Measurements from ENCODE around the gene IDI2.

IDI2 gene

GRCh38 chr10:994836-995558 lies 30.7 kb downstream of the IDI2 start:
- TF ChIP-seq CTCF (IDR thresholded peaks at IDR 0.05; ENCODE audit: low read depth, low read length, missing control alignments): no peak
- DNase-seq (ENCODE audit: low read depth): no peak
- in situ Hi-C loops (cut with HindIII; ENCODE audit: low sequenced_read_pairs): no loop called here
- H3K4me3 ChIP-seq (ENCODE audit: low read depth, low read length): no peak overlapping the region

- in situ Hi-C loops (cut with HindIII; ENCODE audit: low sequenced_read_pairs): no loop called here
Observed at GRCh38 chr10:992871-993270, 32.8 kb downstream of the IDI2 start.

GRCh38 chr10:992467-992866 lies 33.2 kb downstream of the IDI2 start:
- TF ChIP-seq CTCF (IDR thresholded peaks at IDR 0.05; ENCODE audit: low read depth, low read length, missing control alignments): no peak
- H3K4me3 ChIP-seq (ENCODE audit: low read depth, low read length): no peak overlapping the region
- DNase-seq (ENCODE audit: low read depth): no peak
- in situ Hi-C loops (cut with HindIII; ENCODE audit: low sequenced_read_pairs): no loop called here

More at GRCh38 chr10:992871-993270, 32.8 kb downstream of the IDI2 start:
- DNase-seq (ENCODE audit: low read depth): no peak
- TF ChIP-seq CTCF (IDR thresholded peaks at IDR 0.05; ENCODE audit: low read depth, low read length, missing control alignments): no peak
- no peak overlapping the region for H3K4me3 ChIP-seq (ENCODE audit: low read depth, low read length)

GRCh38 chr10:990808-991207 lies 34.9 kb downstream of the IDI2 start:
- no peak for TF ChIP-seq CTCF (IDR thresholded peaks at IDR 0.05; ENCODE audit: low read depth, low read length, missing control alignments)
- in situ Hi-C loops (cut with HindIII; ENCODE audit: low sequenced_read_pairs): no loop called here
- H3K4me3 ChIP-seq (ENCODE audit: low read depth, low read length): no peak overlapping the region
- no peak for DNase-seq (ENCODE audit: low read depth)

- H3K4me3 ChIP-seq (ENCODE audit: low read depth, low read length): peak overlapping the region; percentile 91
- DNase-seq (ENCODE audit: low read depth): no peak
- in situ Hi-C loops (cut with HindIII; ENCODE audit: low sequenced_read_pairs): loop anchor here (5.0 kb wide), 1 partner anchor 58 kb away; the partner anchor contains the start of gene IDI1
- TF ChIP-seq CTCF (IDR thresholded peaks at IDR 0.05; ENCODE audit: low read depth, low read length, missing control alignments): no peak
Observed at GRCh38 chr10:988667-989545, 36.8 kb downstream of the IDI2 start.

- peak within 1 kb of the TSS; percentile 91 for H3K4me3 ChIP-seq (ENCODE audit: low read depth, low read length)
- TF ChIP-seq CTCF (IDR thresholded peaks at IDR 0.05; ENCODE audit: low read depth, low read length, missing control alignments): no peak
- in situ Hi-C loops (cut with HindIII; ENCODE audit: low sequenced_read_pairs): loop anchor here (5.0 kb wide), 1 partner anchor 59 kb away; the partner anchor contains the start of gene IDI1
- DNase-seq (ENCODE audit: low read depth): peak; percentile 95
Observed at GRCh38 chr10:987870-988666, 37.6 kb downstream of the IDI2 start, which contains the start of gene GTPBP4. Gene GTPBP4 (plus strand): TSS chr10:988434. CDS start chr10:988480, 46 bp downstream.
